H1 (cell line): ENCODE results near the gene PYGB. TPM values are rescaled to one million over a fixed set of nuclear protein-coding genes. Genes with fewer than 3 reads are reported as not detected.

Experiments
- CTCF ChIA-PET: fragments of 300-600 bp; sonication (Branson Sonifier 250); formaldehyde crosslinking; loops from one replicate; lab custom pipeline; 2021; ENCODE audit not compliant: partially characterized antibody; lab: Charles Lee
- POLR2A ChIA-PET: fragments of 300-600 bp; sonication (Branson Sonifier 250); formaldehyde crosslinking; loops from one replicate; lab custom pipeline; 2021; ENCODE audit warnings: inconsistent platforms; ENCODE audit not compliant: partially characterized antibody; lab: Charles Lee
- DNase-seq, 2 experiments: peaks; one replicate each; pipeline versions ENCODE4 v3.0.0 to v3.0.0-alpha.2; 2010 to 2022; ENCODE audit warnings: low spot score in 2 of 2, low read depth in 1 of 2, mixed read lengths in 1 of 2
- FAIRE-seq: peaks from 2 replicates; lab custom pipeline; 2011; peaks lifted over from hg19 to GRCh38; lab: Jason Lieb, UNC
- H2AFZ ChIP-seq: 2 replicates; pipeline ENCODE4 v1.8.1; 2012; ENCODE audit warnings: low read length, inconsistent platforms
- H2AK5ac ChIP-seq: 2 replicates; pipeline ENCODE4 v1.6.1; 2013; ENCODE audit warnings: low read depth, low read length
- H2BK120ac ChIP-seq: replicated peaks from 2 replicates; pipeline ENCODE3; 2013; ENCODE audit warnings: low read depth, low read length, inconsistent platforms
- H2BK12ac ChIP-seq: 2 replicates; pipeline ENCODE4 v1.6.1; 2013; ENCODE audit warnings: low read depth, low read length
- H2BK15ac ChIP-seq: 2 replicates; pipeline ENCODE4 v1.6.1; 2013; ENCODE audit warnings: low read length
- H2BK20ac ChIP-seq: 2 replicates; pipeline ENCODE4 v1.6.1; 2013; ENCODE audit warnings: low read length
- H2BK5ac ChIP-seq: 2 replicates; pipeline ENCODE4 v1.6.1; 2013; ENCODE audit warnings: low read depth, low read length
- H3K14ac ChIP-seq: 2 replicates; pipeline ENCODE4 v1.6.1; 2013; ENCODE audit warnings: inconsistent platforms; ENCODE audit not compliant: insufficient read length
- H3K18ac ChIP-seq: 2 replicates; pipeline ENCODE4 v1.6.1; 2013; ENCODE audit warnings: low read length; ENCODE audit errors: extremely low read depth
- H3K23ac ChIP-seq: 2 replicates; pipeline ENCODE4 v1.6.1; 2013; ENCODE audit warnings: inconsistent platforms; ENCODE audit not compliant: insufficient read length
- H3K23me2 ChIP-seq: 2 replicates; pipeline ENCODE4 v1.6.1; 2013; ENCODE audit warnings: low read depth, low read length
- H3K27ac ChIP-seq: 2 replicates; pipeline ENCODE4 v1.6.1; 2011; ENCODE audit warnings: low read depth, low read length, inconsistent platforms
- H3K27me3 ChIP-seq, 4 experiments: replicated peaks in 1 of 4; 1 replicate in 1 of 4; 2 replicates in 3 of 4; pipeline versions ENCODE4 v1.6.1 to v1.8.1; 2011 to 2013; ENCODE audit warnings: low read length in 3 of 4, mild to moderate bottlenecking in 3 of 4, inconsistent platforms in 2 of 4, mixed read lengths in 2 of 4, moderate library complexity in 1 of 4; ENCODE audit not compliant: control insufficient read depth in 3 of 4, insufficient read depth in 3 of 4; ENCODE audit errors: extremely low read depth in 1 of 4
- H3K36me3 ChIP-seq, 4 experiments: 2 replicates each; pipeline versions ENCODE4 v1.6.1 to v1.8.1; 2011 to 2013; ENCODE audit warnings: mild to moderate bottlenecking in 4 of 4, low read length in 3 of 4, moderate library complexity in 2 of 4, control low read depth in 1 of 4, inconsistent platforms in 1 of 4; ENCODE audit not compliant: insufficient read depth in 4 of 4, control insufficient read depth in 2 of 4
- H3K4ac ChIP-seq: replicated peaks from 2 replicates; pipeline ENCODE3; 2013; ENCODE audit warnings: low read length, low read depth, mixed read lengths, inconsistent platforms; ENCODE audit not compliant: insufficient read length
- H3K4me1 ChIP-seq, 4 experiments: replicated peaks in 1 of 4; 1 replicate in 1 of 4; 2 replicates in 3 of 4; pipeline versions ENCODE4 v1.6.1 to v1.8.1; 2011 to 2013; ENCODE audit warnings: low read length in 3 of 4, inconsistent platforms in 2 of 4, mixed read lengths in 1 of 4; ENCODE audit not compliant: insufficient read depth in 4 of 4, control insufficient read depth in 3 of 4
- H3K4me2 ChIP-seq, 2 experiments: 2 replicates each; pipeline versions ENCODE4 v1.6.1 to v1.8.1; 2011 to 2013; ENCODE audit warnings: low read depth in 2 of 2, low read length in 2 of 2, control low read depth in 1 of 2, inconsistent platforms in 1 of 2, mild to moderate bottlenecking in 1 of 2; ENCODE audit not compliant: insufficient read depth in 1 of 2
- H3K4me3 ChIP-seq, 4 experiments: fragments of 200-600, 300-600 bp in 1 of 4; sonication (generic), shearing (Covaris generic), sonication (Bioruptor Twin) in 1 of 4; 2 replicates each; pipeline versions ENCODE4 v1.5.1 to v1.8.1; 2011 to 2016; ENCODE audit warnings: low read length in 4 of 4, low read depth in 3 of 4, control low read depth in 2 of 4, inconsistent platforms in 2 of 4, mild to moderate bottlenecking in 2 of 4, mixed read lengths in 1 of 4, moderate library complexity in 1 of 4; ENCODE audit not compliant: insufficient read depth in 2 of 4; ENCODE audit errors: extremely low read depth in 1 of 4
- H3K56ac ChIP-seq: replicated peaks from 2 replicates; pipeline ENCODE3; 2013; ENCODE audit warnings: low read depth, mild to moderate bottlenecking, mixed read lengths, low read length, inconsistent platforms; ENCODE audit not compliant: insufficient read length
- H3K79me1 ChIP-seq: 2 replicates; pipeline ENCODE4 v1.6.1; 2013; ENCODE audit warnings: low read depth, low read length, control low read depth
- H3K79me2 ChIP-seq, 2 experiments: 2 replicates each; pipeline versions ENCODE4 v1.6.1 to v1.8.1; 2012 to 2013; ENCODE audit warnings: low read length in 2 of 2, mild to moderate bottlenecking in 2 of 2, inconsistent platforms in 1 of 2; ENCODE audit not compliant: insufficient read depth in 2 of 2, control insufficient read depth in 1 of 2
- H3K9ac ChIP-seq, 4 experiments: replicated peaks in 1 of 4; 1 replicate in 1 of 4; 2 replicates in 3 of 4; pipeline versions ENCODE4 v1.6.1 to v1.8.1; 2011 to 2013; ENCODE audit warnings: low read depth in 3 of 4, low read length in 3 of 4, control low read depth in 2 of 4, mild to moderate bottlenecking in 2 of 4, moderate library complexity in 2 of 4, inconsistent platforms in 1 of 4; ENCODE audit errors: extremely low read depth in 1 of 4
- H3K9me3 ChIP-seq, 2 experiments: 2 replicates each; pipeline versions ENCODE4 v1.6.1 to v1.8.1; 2012 to 2013; ENCODE audit warnings: mild to moderate bottlenecking in 2 of 2, moderate library complexity in 2 of 2, control low read depth in 1 of 2, inconsistent platforms in 1 of 2, low read depth in 1 of 2, low read length in 1 of 2, mixed read lengths in 1 of 2; ENCODE audit not compliant: insufficient read depth in 2 of 2
- H4K20me1 ChIP-seq, 2 experiments: replicated peaks in 1 of 2; 2 replicates each; pipeline versions ENCODE3 to v1.8.1; 2011 to 2013; ENCODE audit warnings: inconsistent platforms in 2 of 2, low read length in 2 of 2, mild to moderate bottlenecking in 1 of 2; ENCODE audit not compliant: insufficient read depth in 2 of 2, control insufficient read depth in 1 of 2
- H4K5ac ChIP-seq: 2 replicates; pipeline ENCODE4 v1.6.1; 2013; ENCODE audit warnings: low read length, low read depth, mixed read lengths, inconsistent platforms; ENCODE audit not compliant: insufficient read length
- H4K8ac ChIP-seq: 2 replicates; pipeline ENCODE4 v1.8.0; 2013; ENCODE audit warnings: mild to moderate bottlenecking, moderate library complexity, low read length, inconsistent platforms; ENCODE audit not compliant: insufficient read depth; ENCODE audit errors: extremely low read depth
- H4K91ac ChIP-seq: replicated peaks from 2 replicates; pipeline ENCODE3; 2013; ENCODE audit warnings: low read length, mixed read lengths, inconsistent platforms; ENCODE audit not compliant: insufficient read length
- EP300 ChIP-seq, 2 experiments: IDR thresholded peaks; 1 replicate in 1 of 2; 2 replicates in 1 of 2; pipeline ENCODE4 v1.6.1; 2011 to 2012; ENCODE audit warnings: low read depth in 2 of 2, low read length in 2 of 2, mild to moderate bottlenecking in 2 of 2, borderline replicate concordance in 1 of 2, inconsistent platforms in 1 of 2, moderate library complexity in 1 of 2
- HDAC2 ChIP-seq, 2 experiments: fragments of 300-600 bp in 1 of 2; sonication (generic) in 1 of 2; IDR thresholded peaks; 2 replicates each; pipeline ENCODE4 v1.6.1; 2011 to 2012; ENCODE audit warnings: low read depth in 2 of 2, low read length in 2 of 2, mild to moderate bottlenecking in 2 of 2, moderate library complexity in 2 of 2, borderline replicate concordance in 1 of 2, inconsistent platforms in 1 of 2
- KDM4A ChIP-seq: IDR thresholded peaks from one replicate; pipeline ENCODE4 v1.7.1; 2012; ENCODE audit warnings: low read depth, mild to moderate bottlenecking, moderate library complexity, low read length, inconsistent platforms; ENCODE audit not compliant: severe bottlenecking
- KDM5A ChIP-seq: fragments of 200-600 bp; IDR thresholded peaks from 2 replicates; pipeline ENCODE4 v1.7.1; 2012; ENCODE audit warnings: mild to moderate bottlenecking, low read length, inconsistent platforms, mixed read lengths
- NANOG ChIP-seq: IDR thresholded peaks from 2 replicates; pipeline ENCODE4 v1.6.1; 2011; ENCODE audit warnings: low read length, low read depth, mild to moderate bottlenecking, inconsistent platforms; ENCODE audit not compliant: insufficient read depth, poor library complexity, severe bottlenecking
- NRF1 ChIP-seq: IDR thresholded peaks from 2 replicates; pipeline ENCODE4 v1.6.1; 2011; ENCODE audit warnings: mild to moderate bottlenecking, low read depth, low read length, improper control_type of control experiment
- SAP30 ChIP-seq: fragments of 300-600 bp; sonication (generic); IDR thresholded peaks from 2 replicates; pipeline ENCODE4 v1.7.1; 2012; ENCODE audit warnings: low read length, moderate library complexity, mild to moderate bottlenecking, inconsistent platforms; ENCODE audit not compliant: insufficient read depth, insufficient replicate concordance
- YY1 ChIP-seq: IDR thresholded peaks from 2 replicates; pipeline ENCODE4 v1.6.1; 2011; ENCODE audit warnings: low read depth, mild to moderate bottlenecking, low read length
- WGBS, 2 experiments: shearing (Covaris generic) in 1 of 2; methylation state at CpG; one replicate each; pipeline versions ENCODE4 v1.1.6 to v1.1.7; 2013 to 2015; ENCODE audit warnings: low lambda C conversion rate in 2 of 2, mixed read lengths in 2 of 2, inconsistent platforms in 1 of 2, low coverage in 1 of 2, missing lambda C conversion rate in 1 of 2; ENCODE audit not compliant: insufficient replicate concordance in 2 of 2, insufficient coverage in 1 of 2, insufficient read length in 1 of 2; ENCODE audit errors: extremely low coverage in 1 of 2, missing lambda C conversion rate in 1 of 2; 5-methylcytosine and 5-hydroxymethylcytosine counted together
- polyA plus RNA-seq, 7 experiments: library from polyadenylated mRNA; depleted of rRNA in 3 of 7; stranded (reverse) in 5 of 7; unstranded in 2 of 7; fragments of >200 nt in 5 of 7; fragments of 200-250 nt in 2 of 7; gene quantifications; 1 replicate in 5 of 7; 2 replicates in 1 of 7; 4 replicates in 1 of 7; pipeline versions ENCODE4 v1.2.1 to v1.2.3, GENCODE V29; 2011 to 2013; ENCODE audit warnings: missing spikeins in 2 of 7, mixed read lengths in 2 of 7
- total RNA-seq: library from RNA; stranded (reverse); fragmentation: NEBNext Ultra II Directional; extraction: Animal tissue kit (Norgen Biotek cat#: 25700); gene quantifications from 2 replicates; pipeline ENCODE4 v1.2.1, GENCODE V29; 2021
- TF ChIP-seq, protein P1 (sequence below): IDR thresholded peaks from 2 replicates; pipeline ENCODE4 v1.6.1; 2012; ENCODE audit warnings: inconsistent platforms

The PYGB gene
- total and polyA plus RNA-seq, 2 of the 8 experiments (the other 6 are each of a cell fraction or from before 2014, with no cell fraction given) = 26.6 to 56.0 TPM

DNA sequence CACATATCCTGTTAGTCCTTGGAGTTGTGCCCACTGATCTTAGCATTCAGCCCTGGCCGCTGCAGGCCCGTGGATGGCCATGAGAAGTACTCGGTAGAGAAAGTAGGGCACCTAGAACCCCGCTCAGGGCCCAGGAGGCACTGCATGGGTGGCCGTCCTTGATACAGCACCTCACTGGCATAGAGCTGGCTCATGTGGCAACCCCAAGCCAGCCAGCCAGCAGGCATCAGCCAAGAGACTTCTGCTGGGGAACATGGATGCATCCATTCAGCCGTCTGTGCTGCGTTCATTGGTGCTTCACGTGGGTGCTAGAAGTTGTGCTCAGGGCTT is 10.6 kb downstream of the PYGB start:
- Histone ChIP-seq H2AFZ (no peak overlapping the region), H3K23ac (no peak overlapping the region), H4K8ac (no peak overlapping the region), H3K36me3 (peaks cover 2 to 17% (median 9%) of the 10 kb centered on the region in 4 experiments; a peak in 3 of 8 replicates), H3K79me2 (peaks cover 0 to 16% of the 10 kb centered on the region in 2 experiments; a peak in 2 of 4 replicates), H3K4me2 (no peak overlapping the region), H3K9me3 (peaks cover 0 to 6% of the 10 kb centered on the region in 2 experiments; a peak in 1 of 4 replicates), H3K14ac (no peak overlapping the region), H4K20me1 (no peaks in the 10 kb centered on the region), H3K4ac (no peak overlapping the region), H3K23me2 (no peaks in the 10 kb centered on the region), H2BK12ac (no peak overlapping the region), H3K9ac (no peak overlapping the region), H3K27ac (no peak overlapping the region), H3K4me1 (no peaks in the 10 kb centered on the region), H2AK5ac (no peak overlapping the region), H3K18ac (no peak overlapping the region), H2BK20ac (no peak overlapping the region), H2BK5ac (no peak overlapping the region), H4K5ac (no peak overlapping the region), H2BK120ac (no peak overlapping the region), H4K91ac (no peak overlapping the region), H3K56ac (no peak overlapping the region), H3K27me3 (no peaks in the 10 kb centered on the region), H3K4me3 (no peak overlapping the region), H3K79me1 (peaks cover 13% of the 10 kb centered on the region), H2BK15ac (no peak overlapping the region)
- ChIA-PET CTCF (interaction anchor here (0.9 to 3.0 kb wide), 4 partner anchors 11 to 110 kb away, joined by 3 to 17 read pairs (median 3); partner anchors contain the start of gene PYGB), POLR2A (interaction anchor here (1.0 kb wide), 1 partner anchor 8 kb away, joined by 3 read pairs; no protein-coding TSS in a partner anchor)
- no peak for FAIRE-seq
- DNase-seq = peak in 1 of 2 experiments; percentile 34
- 87% methylated on average over 8 of the region's 8 CpGs; no CpG with 5 or more reads in 1 of the 2 experiments for WGBS, 2 experiments
- TF ChIP-seq KDM4A (no peak), HDAC2 (IDR thresholded peaks at IDR 0.05; ENCODE audit: borderline replicate concordance in 1 of 2, low read depth in 2 of 2, low read length in 2 of 2) (no peak), EP300 (IDR thresholded peaks at IDR 0.05; ENCODE audit: borderline replicate concordance in 1 of 2, low read depth in 2 of 2, low read length in 2 of 2) (no peak), NRF1 (no peak), YY1 (no peak), NANOG (no peak), SAP30 (no peak), KDM5A (no peak)
- TF ChIP-seq, protein P1, sequence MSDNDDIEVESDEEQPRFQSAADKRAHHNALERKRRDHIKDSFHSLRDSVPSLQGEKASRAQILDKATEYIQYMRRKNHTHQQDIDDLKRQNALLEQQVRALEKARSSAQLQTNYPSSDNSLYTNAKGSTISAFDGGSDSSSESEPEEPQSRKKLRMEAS = no peak
